HG02571 (cell line): ENCODE measurements around the gene INSIG2.
A peak's percentile ranks its signal among the peaks of the same experiment; 100 is the strongest.

Source experiments
- ATAC-seq: cut with Tn5 transposase; IDR thresholded peaks from one replicate; pipeline ENCODE4 v1.9.1; 2021; ENCODE audit warnings: mild to moderate bottlenecking, moderate library complexity; ENCODE audit not compliant: unreplicated experiment

Gene INSIG2

GRCh38 chr2:118088051-118089024, at the start of gene INSIG2:
INSIG2 (plus strand) TSS chr2:118088471; CDS start chr2:118096557, 8,086 bp downstream.
- peak; percentile 96 for ATAC-seq

GRCh38 chr2:118040891-118041290, 47.4 kb upstream of the INSIG2 start:
- no peak for ATAC-seq

- ATAC-seq: no peak
Measured at GRCh38 chr2:118044103-118044716, 44.1 kb upstream of the INSIG2 start.

GRCh38 chr2:118044854-118045253, 43.4 kb upstream of the INSIG2 start:
- no peak for ATAC-seq

GRCh38 chr2:118045286-118045685, 43.0 kb upstream of the INSIG2 start:
- ATAC-seq: no peak

GRCh38 chr2:118046634-118047210, 41.5 kb upstream of the INSIG2 start:
- no peak for ATAC-seq

GRCh38 chr2:118047380-118047826, 40.9 kb upstream of the INSIG2 start:
- ATAC-seq: no peak

- no peak for ATAC-seq
Measured at GRCh38 chr2:118048401-118048800, 39.9 kb upstream of the INSIG2 start.

GRCh38 chr2:118049140-118049815, 39.0 kb upstream of the INSIG2 start:
- ATAC-seq: no peak

GRCh38 chr2:118049816-118050140, 38.5 kb upstream of the INSIG2 start:
- ATAC-seq: no peak

GRCh38 chr2:118050386-118050785, 37.9 kb upstream of the INSIG2 start:
- no peak for ATAC-seq

- ATAC-seq: no peak
Measured at GRCh38 chr2:118050974-118051373, 37.3 kb upstream of the INSIG2 start.

- no peak for ATAC-seq
Measured at GRCh38 chr2:118051826-118052358, 36.4 kb upstream of the INSIG2 start.

GRCh38 chr2:118052474-118052873, 35.8 kb upstream of the INSIG2 start:
- no peak for ATAC-seq

- no peak for ATAC-seq
Measured at GRCh38 chr2:118053681-118054080, 34.6 kb upstream of the INSIG2 start.

- ATAC-seq: no peak
Measured at GRCh38 chr2:118054213-118055008, 33.9 kb upstream of the INSIG2 start.

- ATAC-seq: peak; percentile 91
Measured at GRCh38 chr2:118055512-118056164, 32.6 kb upstream of the INSIG2 start.

GRCh38 chr2:118056165-118056534, 32.1 kb upstream of the INSIG2 start:
- ATAC-seq: peak; percentile 79

- ATAC-seq: no peak
Measured at GRCh38 chr2:118056801-118057200, 31.5 kb upstream of the INSIG2 start.

GRCh38 chr2:118058951-118059350, 29.3 kb upstream of the INSIG2 start:
- ATAC-seq: no peak
